T1000 (cell line): Measurements from ENCODE around the gene GC.
"Not testable (repeated sequence)": the region's sequence is repeated elsewhere in the genome, so short reads cannot be mapped to it uniquely, and the experiment has no call there.

ENCODE experiments used
- DNase-seq: peaks from one replicate; lab custom pipeline; 2025; ENCODE audit warnings: mixed read lengths; lab: John Stamatoyannopoulos, UW

The GC gene

GRCh38 chr4:71783972-71784371 lies at the start of gene GC:
TSS of gene GC (minus strand) at chr4:71784079. CDS start at chr4:71784018, 61 bp downstream.
- DNase-seq: no peak

DNA sequence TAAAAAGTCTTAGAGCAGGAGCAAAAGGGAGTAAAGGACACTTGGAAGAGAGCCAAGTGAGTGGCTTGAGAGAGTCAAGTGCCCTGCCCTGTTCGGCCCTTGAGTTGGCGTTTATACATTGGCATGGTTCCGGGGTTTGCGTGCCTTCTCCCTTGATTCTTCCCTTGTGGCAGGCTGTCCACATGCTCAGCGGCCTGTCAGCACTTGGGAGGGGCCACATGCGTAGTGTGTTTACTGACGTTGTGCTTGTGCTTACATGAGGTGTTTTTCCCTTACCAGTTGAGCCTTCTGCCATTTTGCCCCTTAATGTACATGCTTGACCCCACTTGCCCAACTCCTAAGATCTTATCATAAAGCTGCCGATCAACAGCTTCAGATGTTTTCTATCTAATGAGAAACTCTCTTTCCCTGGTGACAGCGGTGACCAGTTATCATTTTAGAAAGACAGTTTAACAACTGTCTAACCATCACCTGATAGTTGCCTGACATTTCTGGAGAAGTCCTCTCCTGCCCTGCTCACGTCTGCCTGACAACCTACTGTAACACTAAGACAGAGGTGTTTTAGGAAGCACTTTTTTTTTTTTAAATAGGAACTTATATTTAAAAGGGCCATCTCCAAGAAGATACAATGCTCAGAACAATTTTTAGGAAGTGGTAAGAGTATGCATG lies 49.5 kb upstream of the GC start:
- no peak for DNase-seq

DNA sequence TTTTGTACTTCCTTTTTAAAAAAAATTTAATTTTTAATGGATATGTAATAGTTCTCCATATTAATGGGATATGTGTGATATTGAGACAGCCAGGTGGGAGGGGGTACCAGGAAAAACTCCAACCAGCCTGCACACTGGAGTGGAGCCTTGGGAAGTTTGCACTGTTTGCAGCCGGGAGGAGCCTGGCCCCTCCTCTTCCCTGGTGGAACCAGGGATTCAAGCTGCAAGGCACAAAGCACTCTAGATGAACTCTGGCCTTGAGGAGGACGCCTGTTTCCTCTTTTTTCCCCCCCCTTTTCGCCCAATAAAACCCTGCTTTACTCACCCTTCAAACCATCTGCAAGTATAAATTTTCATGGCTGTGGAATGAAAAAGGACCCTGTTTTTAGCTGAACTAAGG lies 48.2 kb upstream of the GC start:
- DNase-seq: no peak

DNA sequence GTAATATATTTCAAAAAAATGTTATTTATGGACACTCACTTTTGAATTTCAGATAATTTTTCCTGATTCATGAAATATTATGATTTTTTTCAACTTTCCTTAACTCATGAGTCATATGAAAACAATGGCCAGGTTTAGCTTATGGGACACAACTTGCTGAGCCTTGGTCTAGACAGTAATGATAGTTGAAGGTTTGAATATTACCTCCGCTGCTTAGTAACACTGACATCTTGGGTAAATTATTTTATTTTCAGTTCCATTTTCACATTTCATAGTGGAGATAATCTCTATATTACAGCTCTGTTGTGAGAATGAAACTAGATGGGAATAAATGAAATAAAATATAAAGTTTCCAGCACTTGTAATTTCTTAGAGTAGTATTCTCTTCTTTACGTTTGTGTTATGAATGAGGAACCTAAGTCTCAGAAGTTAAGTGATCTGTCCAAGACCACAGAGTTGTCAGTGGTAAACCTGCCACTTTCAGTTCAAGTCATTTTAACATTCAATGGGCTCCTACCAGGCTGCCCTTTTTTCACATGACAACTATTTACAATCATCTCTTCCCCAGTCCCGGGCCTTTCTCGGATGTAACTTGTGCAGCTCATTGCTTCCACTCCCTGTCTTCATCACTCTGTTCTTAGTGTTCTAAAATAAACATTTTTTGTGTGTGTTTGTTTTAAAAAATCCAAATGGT lies 46.8 kb upstream of the GC start:
- DNase-seq: no peak

- DNase-seq: no peak
Measured at GRCh38 chr4:71828470-71828869, 44.6 kb upstream of the GC start.

DNA sequence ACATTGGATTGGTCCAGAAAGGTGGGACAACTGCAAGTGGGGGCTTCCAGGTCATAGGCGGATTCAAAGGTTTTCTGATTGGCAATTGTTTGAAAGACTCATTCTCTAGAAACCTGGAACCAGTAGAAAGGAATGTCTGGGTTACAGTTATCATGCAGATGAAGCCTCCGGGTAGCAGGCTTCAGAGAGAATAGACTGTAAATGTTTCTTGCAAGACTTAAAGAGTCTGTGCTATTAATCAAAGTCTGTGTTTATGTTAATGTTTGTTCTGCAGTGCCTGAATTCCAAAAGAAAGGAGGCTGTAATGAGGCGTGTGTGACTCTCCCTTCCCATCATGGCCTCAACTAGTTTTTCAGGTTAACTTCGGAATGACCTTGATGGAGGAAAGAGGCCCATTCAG lies 43.9 kb upstream of the GC start:
- no peak for DNase-seq

- no peak for DNase-seq
Measured at GRCh38 chr4:71816676-71817303, 32.9 kb upstream of the GC start.

- DNase-seq: no peak
Measured at GRCh38 chr4:71814433-71814832, 30.6 kb upstream of the GC start.

DNA sequence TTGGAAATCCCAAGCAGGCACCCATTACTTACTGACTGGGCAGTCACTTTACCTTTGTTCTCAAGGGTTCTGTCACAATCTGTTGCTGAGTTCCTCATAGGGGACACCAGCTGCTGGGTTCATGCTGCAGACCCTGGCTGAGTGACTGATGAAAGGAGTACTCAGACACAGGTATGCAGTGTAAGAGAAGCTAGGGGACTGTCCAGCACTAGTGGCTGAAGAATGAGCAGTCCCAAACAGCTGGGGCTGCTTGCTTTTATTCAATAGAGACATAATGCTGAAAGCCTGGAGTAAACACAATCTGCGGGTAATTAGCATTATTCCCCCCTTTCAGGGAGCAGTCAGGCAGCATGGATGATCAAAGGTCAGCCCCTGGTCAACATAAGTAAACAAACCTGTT lies 25.9 kb upstream of the GC start:
- not testable (repeated sequence) for DNase-seq

- no peak for DNase-seq
Measured at GRCh38 chr4:71807469-71807868, 23.6 kb upstream of the GC start.

DNA sequence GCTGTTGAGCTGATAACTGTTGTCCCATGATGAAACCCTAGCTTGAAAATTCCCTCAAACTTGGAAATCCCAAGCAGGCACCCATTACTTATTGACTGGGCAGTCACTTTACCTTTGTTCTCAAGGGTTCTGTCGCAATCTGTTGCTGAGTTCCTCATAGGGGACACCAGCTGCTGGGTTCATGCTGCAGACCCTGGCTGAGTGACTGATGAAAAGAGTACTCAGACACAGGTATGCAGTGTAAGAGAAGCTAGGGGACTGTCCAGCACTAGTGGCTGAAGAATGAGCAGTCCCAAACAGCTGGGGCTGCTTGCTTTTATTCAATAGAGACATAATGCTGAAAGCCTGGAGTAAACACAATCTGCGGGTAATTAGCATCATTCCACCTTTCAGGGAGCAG lies 21.4 kb upstream of the GC start:
- not testable (repeated sequence) for DNase-seq

- not testable (repeated sequence) for DNase-seq
Measured at GRCh38 chr4:71804017-71804697, 20.3 kb upstream of the GC start.

DNA sequence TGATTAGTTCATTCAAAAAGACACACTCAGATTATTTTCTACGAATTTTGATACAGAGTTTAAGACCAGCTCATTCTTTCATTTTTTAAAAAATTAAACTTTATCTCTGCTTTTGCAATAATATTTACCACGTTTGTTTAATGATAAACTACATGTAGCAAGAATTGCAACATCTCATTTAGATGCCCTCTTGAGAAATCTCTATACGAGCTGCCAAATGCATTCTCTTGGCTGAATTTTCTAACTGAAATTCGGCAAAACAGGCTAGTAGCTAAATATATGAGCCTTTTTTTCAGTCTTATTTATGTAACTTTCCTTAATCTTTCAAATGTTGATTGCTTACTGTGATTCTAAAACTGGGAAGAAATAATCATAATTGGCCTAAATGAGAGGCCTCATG lies 2.1 kb upstream of the GC start:
- DNase-seq: no peak

DNA sequence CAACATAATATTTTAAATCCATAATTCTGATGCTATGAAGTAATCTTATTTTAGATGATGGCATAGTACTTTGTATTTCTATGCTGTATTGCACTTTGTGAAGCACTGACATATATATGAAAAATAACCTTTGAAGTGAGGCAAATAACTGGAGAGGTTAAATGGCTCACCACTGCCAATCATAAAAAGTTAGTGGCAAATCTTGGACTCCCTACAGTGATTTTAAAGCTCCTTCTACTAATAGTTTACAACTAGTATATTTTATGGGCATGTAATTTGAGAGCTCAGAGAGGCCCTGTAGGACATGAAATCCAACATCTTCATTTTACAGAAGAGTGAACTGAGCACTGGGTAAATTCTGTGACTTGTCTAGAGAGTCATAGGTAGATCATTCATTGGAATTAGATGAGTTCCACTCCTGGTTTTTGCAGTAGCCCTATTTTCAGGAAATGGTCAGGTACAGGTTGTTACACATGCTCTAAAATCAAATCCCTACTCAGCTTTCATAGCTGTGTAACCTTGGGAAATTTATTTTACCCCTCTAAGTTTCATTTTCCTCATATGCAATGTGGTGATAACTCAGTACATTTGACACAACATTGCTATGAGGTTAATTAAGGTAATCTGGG lies 804 bp upstream of the GC start:
- DNase-seq: no peak

- no peak for DNase-seq
Measured at GRCh38 chr4:71777891-71778290, 6.0 kb downstream of the GC start.

DNA sequence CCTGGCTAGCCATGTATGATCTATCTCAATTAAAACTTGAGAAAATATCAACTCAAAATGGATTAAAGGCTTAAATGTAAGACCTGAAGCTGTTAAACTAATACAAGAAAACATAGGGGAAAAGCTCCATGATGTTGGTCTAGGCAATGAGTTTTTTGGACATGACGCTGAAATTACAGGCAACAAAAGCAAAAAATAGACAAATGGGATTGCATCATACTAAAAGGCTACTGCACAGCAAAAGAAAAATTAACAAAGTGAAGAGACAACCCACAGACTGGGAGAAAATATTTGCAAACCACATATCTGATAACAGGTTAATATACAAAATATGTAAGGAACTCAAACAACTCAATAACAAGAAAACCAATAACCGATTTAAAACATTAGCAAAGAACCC lies 8.4 kb downstream of the GC start:
- no peak for DNase-seq

- DNase-seq: no peak
Measured at GRCh38 chr4:71774136-71774535, 9.7 kb downstream of the GC start.

- no peak for DNase-seq
Measured at GRCh38 chr4:71773004-71773403, 10.9 kb downstream of the GC start.

DNA sequence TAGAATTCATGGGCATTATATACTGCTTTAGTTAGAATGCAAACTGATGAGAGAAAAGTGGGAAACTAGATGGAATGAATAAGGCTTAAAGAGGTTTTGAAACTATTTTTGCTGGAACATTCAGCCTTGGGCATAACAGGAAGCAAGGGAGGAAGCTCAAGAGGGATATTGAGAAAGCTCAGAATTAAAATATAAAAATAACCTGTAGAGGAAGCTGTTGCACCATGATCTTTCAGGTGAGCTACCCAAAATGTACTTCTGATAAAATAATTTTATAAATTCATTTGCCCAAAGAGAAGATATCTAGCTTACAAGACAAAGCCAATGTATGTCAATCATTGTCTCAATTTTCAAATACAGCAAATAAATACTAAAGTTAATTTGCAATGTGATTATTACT lies 11.3 kb downstream of the GC start:
- no peak for DNase-seq

DNA sequence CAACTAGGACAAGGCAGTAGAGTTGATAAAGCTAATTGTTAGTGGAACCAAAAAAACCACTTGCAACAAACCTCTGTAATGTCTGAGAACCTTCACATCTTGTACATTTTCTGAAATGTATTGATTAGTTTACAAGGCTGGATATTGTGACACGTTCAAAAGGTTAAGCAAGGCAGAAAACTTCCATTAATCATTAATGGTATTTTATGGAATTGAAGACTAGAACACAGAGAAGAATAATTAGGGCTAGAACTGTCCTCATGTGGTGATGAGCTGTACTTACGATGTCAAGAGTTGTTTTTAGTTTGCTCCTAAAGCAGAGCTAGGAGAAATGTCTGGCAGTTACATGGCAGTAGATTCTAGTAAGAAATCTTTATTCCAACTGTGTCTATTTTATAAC lies 12.3 kb downstream of the GC start:
- no peak for DNase-seq

GRCh38 chr4:71769434-71769833 lies 14.4 kb downstream of the GC start:
- no peak for DNase-seq

DNA sequence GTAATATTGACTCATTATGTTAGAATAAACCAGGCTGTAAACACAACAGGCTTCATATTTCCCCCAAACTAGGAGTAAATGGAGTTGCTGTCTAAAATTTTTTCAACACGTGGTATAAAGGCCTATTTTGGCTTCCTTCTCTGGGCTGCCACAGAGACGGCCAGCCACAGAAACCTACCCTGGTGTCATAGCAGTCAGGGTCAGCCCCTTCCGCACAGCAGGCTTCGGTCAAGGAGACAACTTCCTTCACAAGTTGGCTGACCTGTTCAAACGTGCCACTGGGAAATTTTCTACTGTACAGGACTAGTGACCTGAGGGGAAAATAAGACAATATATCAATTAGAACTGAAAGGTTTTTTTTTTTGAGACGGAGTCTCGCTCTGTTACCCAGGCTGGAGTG lies 15.8 kb downstream of the GC start:
- DNase-seq: no peak
